ENCODE results near the gene ALG12. TPM values are rescaled to one million over a fixed set of nuclear protein-coding genes. Genes with fewer than 3 reads are reported as not detected.

The ALG12 gene
- total and polyA plus RNA-seq, 2 of the 4 experiments (the other 2 are of a cell fraction): 7.2 to 10.9 TPM

GRCh38 chr22:49884503-49885260 lies 33.6 kb downstream of the ALG12 start:
- no peak overlapping the region for H3K4me2 ChIP-seq (ENCODE audit: low read depth, low read length)
- no peak overlapping the region for H3K9ac ChIP-seq (ENCODE audit: low read depth, low read length)
- no peak overlapping the region for H4K5ac ChIP-seq (ENCODE audit: low read depth, low read length)
- POLR2A ChIA-PET (ENCODE audit: unreplicated experiment): no interaction called here
- H3K4me1 ChIP-seq (ENCODE audit: control insufficient read depth, insufficient read depth, low read length): peaks cover 4% of the 10 kb centered on the region; the same call in 1 of the 2 replicates
- H2AK9ac ChIP-seq (replicated peaks; ENCODE audit: low read depth, low read length, poor library complexity): no peak overlapping the region
- H4K91ac ChIP-seq (ENCODE audit: insufficient read depth, low read depth, low read length): no peak overlapping the region
- H3K27ac ChIP-seq (ENCODE audit: insufficient read depth, low read length): no peak overlapping the region
- peaks cover 47% of the 10 kb centered on the region for H4K20me1 ChIP-seq (ENCODE audit: insufficient read depth, low read length)
- peaks cover 43% of the 10 kb centered on the region for H3K36me3 ChIP-seq (ENCODE audit: control insufficient read depth, insufficient read depth, low read length)
- no peaks in the 10 kb centered on the region for H3K27me3 ChIP-seq (ENCODE audit: control insufficient read depth, insufficient read depth, low read length)
- intact Hi-C loops (cut with micrococcal nuclease) (no loop called here), dilution Hi-C loops (cut with HindIII; ENCODE audit: low sequenced_read_pairs, unreplicated experiment) (no loop called here), in situ Hi-C loops (cut with MboI; ENCODE audit: low sequenced_read_pairs) (no loop called here)
- no peak overlapping the region for H2AK5ac ChIP-seq (ENCODE audit: low read depth, low read length)
- TF ChIP-seq MAZ (IDR thresholded peaks at IDR 0.05; ENCODE audit: borderline replicate concordance, low read depth, low read length): no peak
- H2BK5ac ChIP-seq (ENCODE audit: low read depth, low read length, poor library complexity, severe bottlenecking): no peak overlapping the region
- H3K4ac ChIP-seq (ENCODE audit: low read depth, low read length): no peak overlapping the region
- H2BK20ac ChIP-seq (ENCODE audit: low read depth, low read length): no peak overlapping the region
- no peak for DNase-seq
- peaks cover 11% of the 10 kb centered on the region for H3K9me1 ChIP-seq (ENCODE audit: insufficient read depth, low read length)
- H3K79me1 ChIP-seq (ENCODE audit: low read depth in 1 of 2, low read length in 2 of 2): peaks cover 43 to 89% of the 10 kb centered on the region in 2 experiments
- H3K18ac ChIP-seq (ENCODE audit: low read depth, low read length): no peak overlapping the region
- H3K9me3 ChIP-seq (ENCODE audit: control insufficient read depth, insufficient read depth, low read length): peaks cover 6% of the 10 kb centered on the region; the same call in 1 of the 2 replicates
- no peak overlapping the region for H3K56ac ChIP-seq (ENCODE audit: extremely low read depth, insufficient read depth, low read length)
- no peak overlapping the region for H2AFZ ChIP-seq (replicated peaks; ENCODE audit: low read length, poor library complexity)
- H4K8ac ChIP-seq (ENCODE audit: low read depth in 2 of 2, low read length in 2 of 2): no peak overlapping the region
- whole genome bisulfite sequencing, 2 experiments (ENCODE audit: extremely low coverage in 2 of 2, insufficient read length in 1 of 2): 96% methylated on average over 23 of the region's 31 CpGs; no CpG with 5 or more reads in 1 of the 2 experiments
- no peak overlapping the region for H3K23ac ChIP-seq (ENCODE audit: low read depth, low read length)
- H2BK120ac ChIP-seq (ENCODE audit: low read depth, low read length): no peak overlapping the region
- no peak overlapping the region for H2BK15ac ChIP-seq (ENCODE audit: low read depth, low read length)
- CTCF ChIA-PET: no interaction called here
- no peak for ATAC-seq (ENCODE audit: low read depth)
- H3K4me3 ChIP-seq (ENCODE audit: insufficient read depth, low read depth, low read length): no peak overlapping the region
- BruUV-seq (replicated peaks): no TSS peak
- H3K14ac ChIP-seq (replicated peaks; ENCODE audit: low read depth, low read length): no peak overlapping the region

Measured in IMR-90 (cell line).